Right atrium auricular region (tissue), 2 donors: ENCODE measurements around the gene PIGM. TPM values are rescaled to one million over a fixed set of nuclear protein-coding genes. Genes with fewer than 3 reads are reported as not detected.

Source experiments
- DNase-seq: peaks from one replicate; pipeline ENCODE4 v3.0.0-alpha.2; 2019; ENCODE audit warnings: low spot score
- H3K27ac ChIP-seq, 2 donors: fragments of 200-600 bp; sonication (generic); 1 replicate in 1 of 2; 2 replicates in 1 of 2; pipeline ENCODE4 v1.5.1; 2016 to 2019
- H3K27me3 ChIP-seq, 2 donors: fragments of 200-600 bp; sonication (generic); one replicate each; pipeline versions ENCODE4 v1.5.1 to v1.6.0; 2017 to 2019
- H3K36me3 ChIP-seq: fragments of 200-600 bp; sonication (generic); one replicate; pipeline ENCODE4 v1.5.1; 2016
- H3K4me1 ChIP-seq, 2 donors: fragments of 200-600 bp; sonication (generic); one replicate each; pipeline versions ENCODE4 v1.5.1 to v1.6.0; 2017 to 2019
- H3K4me3 ChIP-seq, 2 donors: fragments of 200-600 bp; sonication (generic); 1 replicate in 1 of 2; 2 replicates in 1 of 2; pipeline ENCODE4 v1.5.1; 2017 to 2019; ENCODE audit warnings: mild to moderate bottlenecking in 1 of 2, moderate library complexity in 1 of 2
- H3K9me3 ChIP-seq, 2 donors: fragments of 200-600 bp; sonication (generic); one replicate each; pipeline ENCODE4 v1.5.1; 2019
- CTCF ChIP-seq, 2 donors: fragments of 200-600 bp; sonication (generic); IDR thresholded peaks; one replicate each; pipeline ENCODE4 v1.5.1; 2019; ENCODE audit warnings: antibody characterized with exemption in 2 of 2
- total RNA-seq, 2 donors: library from RNA; depleted of rRNA; stranded (reverse); fragments of >200 nt; gene quantifications; one replicate each; pipeline ENCODE4 v1.1.0, GENCODE V29; 2016

The PIGM gene
- 1 to 10 TPM; 2.4 to 3.2 TPM for total RNA-seq

- Histone ChIP-seq H3K27me3 (no peaks in the 10 kb centered on the region), H3K36me3 (no peaks in the 10 kb centered on the region), H3K27ac (peak within 1 kb of the TSS; percentile 81 to 82), H3K4me1 (peaks cover 0 to 22% of the 10 kb centered on the region in 2 donors), H3K4me3 (peak within 1 kb of the TSS; percentile 86 to 87), H3K9me3 (no peaks in the 10 kb centered on the region)
- TF ChIP-seq CTCF (IDR thresholded peaks at IDR 0.05), result no peak
- peak; percentile 92 for DNase-seq
Measured at GRCh38 chr1:160031365-160032164, at the start of gene PIGM. Gene PIGM (minus strand): TSS chr1:160031990. CDS start chr1:160031739, 251 bp downstream.

- Histone ChIP-seq H3K27ac (no peak within 1 kb of the TSS), H3K9me3 (no peaks in the 10 kb centered on the region), H3K36me3 (no peaks in the 10 kb centered on the region), H3K4me3 (no peak within 1 kb of the TSS), H3K27me3 (no peaks in the 10 kb centered on the region), H3K4me1 (peaks cover 0 to 11% of the 10 kb centered on the region in 2 donors)
- no peak for TF ChIP-seq CTCF (IDR thresholded peaks at IDR 0.05)
- DNase-seq, result no peak
Measured at GRCh38 chr1:160081261-160081936, 49.6 kb upstream of the PIGM start, which contains the start of gene KCNJ9. Gene KCNJ9 (plus strand): TSS chr1:160081538. CDS start chr1:160084031, 2,493 bp downstream.

- H3K36me3 ChIP-seq, result no peaks in the 10 kb centered on the region
- no peaks in the 10 kb centered on the region for H3K9me3 ChIP-seq
- H3K4me1 ChIP-seq, result peaks cover 0 to 11% of the 10 kb centered on the region in 2 donors
- no peak overlapping the region for H3K27ac ChIP-seq
- DNase-seq, result no peak
- no peaks in the 10 kb centered on the region for H3K27me3 ChIP-seq
- TF ChIP-seq CTCF (IDR thresholded peaks at IDR 0.05), result no peak
- no peak overlapping the region for H3K4me3 ChIP-seq
Measured at GRCh38 chr1:160080381-160081100, 48.8 kb upstream of the PIGM start.

- Histone ChIP-seq H3K36me3 (no peaks in the 10 kb centered on the region), H3K4me3 (no peak overlapping the region), H3K9me3 (no peaks in the 10 kb centered on the region), H3K27ac (no peak overlapping the region), H3K27me3 (no peaks in the 10 kb centered on the region), H3K4me1 (peaks cover 0 to 10% of the 10 kb centered on the region in 2 donors)
- no peak for DNase-seq
- no peak for TF ChIP-seq CTCF (IDR thresholded peaks at IDR 0.05)
Measured at GRCh38 chr1:160079448-160079847, 47.7 kb upstream of the PIGM start.

GRCh38 chr1:160078512-160079195 is 46.9 kb upstream of the PIGM start:
- DNase-seq, result no peak
- Histone ChIP-seq H3K36me3 (no peaks in the 10 kb centered on the region), H3K4me1 (peaks cover 0 to 2% of the 10 kb centered on the region in 2 donors), H3K27ac (no peak overlapping the region), H3K4me3 (no peak overlapping the region), H3K27me3 (no peaks in the 10 kb centered on the region), H3K9me3 (no peaks in the 10 kb centered on the region)
- TF ChIP-seq CTCF (IDR thresholded peaks at IDR 0.05), result peak in 1 of 2 donors; percentile 69
